A549 (cell line): ENCODE data around the gene OPHN1.

Experiments used
- GATA3 ChIP-seq: IDR thresholded peaks from 2 replicates; pipeline ENCODE4 v1.6.1; 2012; ENCODE audit warnings: borderline replicate concordance
- RCOR1 ChIP-seq: fragments of 150-350 bp; IDR thresholded peaks from 2 replicates; pipeline ENCODE4 v1.6.1; 2014; ENCODE audit warnings: antibody characterized with exemption, low read length, low read depth

- no peak for TF ChIP-seq RCOR1
- TF ChIP-seq GATA3 = no peak
These were observed 10.0 kb upstream of the OPHN1 start for GRCh38 chrX:68443155-68443868.
